GM12801 (cell line): ENCODE results near the gene PARD6A.

Source experiments
- CTCF ChIP-seq: IDR thresholded peaks from one replicate; pipeline ENCODE4 v1.5.1; 2011; ENCODE audit warnings: control low read depth; ENCODE audit not compliant: insufficient read length; ENCODE audit errors: extremely low read depth

Gene PARD6A

GRCh38 chr16:67685388-67686112 lies 24.8 kb downstream of the PARD6A start:
- no peak for TF ChIP-seq CTCF

- no peak for TF ChIP-seq CTCF
These were observed 33.9 kb downstream of the PARD6A start for GRCh38 chr16:67694611-67695010.

GRCh38 chr16:67697422-67698185 lies 36.8 kb downstream of the PARD6A start:
- TF ChIP-seq CTCF, result no peak

DNA sequence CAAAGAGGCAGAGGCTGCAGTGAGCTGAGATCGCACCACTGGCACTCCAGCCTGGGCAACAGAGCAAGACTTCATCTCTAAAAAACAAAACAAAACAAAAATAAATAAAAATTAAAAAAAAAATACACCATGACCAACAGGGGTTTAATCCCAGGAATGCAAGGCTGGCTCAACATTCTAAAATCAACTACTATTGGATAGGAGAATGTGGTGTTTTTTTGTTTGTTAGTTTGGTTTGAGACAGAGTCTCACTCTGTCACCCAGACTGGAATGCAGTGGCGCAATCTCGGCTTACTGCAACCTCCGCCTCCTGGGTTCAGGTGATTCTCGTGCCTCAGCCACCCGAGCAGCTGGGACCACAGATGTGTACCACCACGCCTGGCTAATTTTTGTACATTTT lies 38.5 kb downstream of the PARD6A start:
- TF ChIP-seq CTCF, result no peak

DNA sequence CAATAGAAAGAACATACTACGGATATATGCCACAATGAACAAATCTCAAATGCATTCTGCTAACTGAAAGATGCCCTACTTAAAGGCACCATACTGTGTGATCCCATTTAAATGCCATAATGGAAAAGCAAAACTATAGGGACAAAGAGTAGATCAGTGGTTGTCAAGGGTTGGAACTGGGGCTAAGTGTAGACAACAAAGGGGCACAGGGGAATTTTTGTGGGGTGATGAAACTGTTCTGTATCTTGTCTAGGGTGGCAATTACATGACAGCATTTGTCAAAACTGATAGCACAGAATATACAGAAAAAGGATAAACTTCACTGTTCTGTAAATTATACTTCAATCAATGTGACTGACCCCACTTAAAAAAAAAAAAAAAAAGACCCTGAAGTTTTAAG lies 40.7 kb downstream of the PARD6A start:
- TF ChIP-seq CTCF, result no peak

- no peak for TF ChIP-seq CTCF
These were observed 41.4 kb downstream of the PARD6A start for GRCh38 chr16:67702130-67702529.

DNA sequence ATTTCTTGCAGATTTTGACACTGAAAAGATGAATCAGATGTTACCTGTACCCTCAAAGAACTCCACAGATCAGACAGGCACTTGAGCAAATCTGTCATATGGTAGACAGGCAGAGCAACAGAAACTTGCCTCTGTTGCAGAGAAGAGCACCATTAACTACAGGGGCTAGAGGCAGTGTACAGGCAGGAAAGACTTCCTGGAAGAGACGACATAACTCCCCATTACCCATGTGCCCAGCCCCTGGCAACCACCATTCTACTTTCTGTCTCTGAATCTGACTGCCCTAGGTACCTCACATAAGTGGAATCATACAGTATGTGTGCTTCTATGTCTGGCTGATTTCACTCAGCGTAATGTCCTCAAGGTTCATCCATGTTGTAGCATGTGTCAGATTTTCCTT lies 42.9 kb downstream of the PARD6A start:
- no peak for TF ChIP-seq CTCF
